Limb (tissue), 2 donors: ENCODE measurements around the gene MTRR.

Experiments
- DNase-seq, 2 donors: peaks; one replicate each; pipeline ENCODE4 v3.0.0-alpha.2; 2016; ENCODE audit errors: extremely low spot score in 2 of 2

Gene MTRR

GRCh38 chr5:7857361-7857760, 11.6 kb upstream of the MTRR start:
- no peak for DNase-seq

GRCh38 chr5:7857926-7858632, 10.9 kb upstream of the MTRR start:
- DNase-seq = no peak

GRCh38 chr5:7866196-7866595, 2.8 kb upstream of the MTRR start:
- no peak for DNase-seq

- no peak for DNase-seq
Observed at GRCh38 chr5:7867260-7867659, 1.7 kb upstream of the MTRR start.

- DNase-seq = no peak
Observed at GRCh38 chr5:7868427-7868772, 548 bp upstream of the MTRR start.

GRCh38 chr5:7869474-7870136, 657 bp downstream of the MTRR start:
- DNase-seq = no peak

- DNase-seq = no peak
Observed at GRCh38 chr5:7871653-7872052, 2.7 kb downstream of the MTRR start.

GRCh38 chr5:7872517-7873130, 3.7 kb downstream of the MTRR start:
- no peak for DNase-seq

GRCh38 chr5:7873216-7873615, 4.3 kb downstream of the MTRR start:
- DNase-seq = no peak

GRCh38 chr5:7874639-7875038, 5.7 kb downstream of the MTRR start:
- no peak for DNase-seq

GRCh38 chr5:7875151-7875550, 6.2 kb downstream of the MTRR start:
- no peak for DNase-seq

- no peak for DNase-seq
Observed at GRCh38 chr5:7876867-7877266, 7.9 kb downstream of the MTRR start.

- DNase-seq = no peak
Observed at GRCh38 chr5:7877851-7878250, 8.9 kb downstream of the MTRR start.

GRCh38 chr5:7878381-7878873, 9.5 kb downstream of the MTRR start:
- no peak for DNase-seq

- DNase-seq = no peak
Observed at GRCh38 chr5:7881091-7881490, 12.1 kb downstream of the MTRR start.

- no peak for DNase-seq
Observed at GRCh38 chr5:7881816-7882215, 12.9 kb downstream of the MTRR start.

GRCh38 chr5:7882926-7883325, 14.0 kb downstream of the MTRR start:
- no peak for DNase-seq

GRCh38 chr5:7884491-7885267, 15.7 kb downstream of the MTRR start:
- no peak for DNase-seq

GRCh38 chr5:7886849-7887475, 18.0 kb downstream of the MTRR start:
- DNase-seq = peak in 1 of 2 donors; percentile 83

- DNase-seq = no peak
Observed at GRCh38 chr5:7888901-7889300, 20.0 kb downstream of the MTRR start.

GRCh38 chr5:7894439-7894838, 25.5 kb downstream of the MTRR start:
- DNase-seq = no peak

GRCh38 chr5:7894860-7895259, 25.9 kb downstream of the MTRR start:
- no peak for DNase-seq
